IPS DF 6.9 (cell line): ENCODE measurements around the gene LPCAT1.

Source experiments
- DNase-seq: peaks from one replicate; pipeline ENCODE4 v3.0.0-alpha.2; 2013; ENCODE audit warnings: low read depth, low spot score
- H3K27ac ChIP-seq: one replicate; pipeline ENCODE4 v1.5.1; 2013; ENCODE audit warnings: low read length, control low read depth
- H3K27me3 ChIP-seq: 2 replicates; pipeline ENCODE4 v1.6.1; 2013; ENCODE audit warnings: mild to moderate bottlenecking, low read length; ENCODE audit not compliant: control insufficient read depth, insufficient read depth
- H3K36me3 ChIP-seq: 2 replicates; pipeline ENCODE4 v1.6.1; 2013; ENCODE audit warnings: low read length; ENCODE audit not compliant: control insufficient read depth, insufficient read depth
- H3K4me1 ChIP-seq: 2 replicates; pipeline ENCODE4 v1.6.1; 2013; ENCODE audit warnings: low read length; ENCODE audit not compliant: control insufficient read depth, insufficient read depth
- H3K4me3 ChIP-seq: 2 replicates; pipeline ENCODE4 v1.5.1; 2013; ENCODE audit warnings: mild to moderate bottlenecking, low read length
- H3K9me3 ChIP-seq: 2 replicates; pipeline ENCODE4 v1.6.1; 2013; ENCODE audit warnings: low read length, inconsistent platforms; ENCODE audit not compliant: control insufficient read depth, insufficient read depth
- WGBS: extraction: QIAGEN DNeasy Blood & Tissue Kit; methylation state at CpG from one replicate; pipeline ENCODE4 v1.1.7; 2013; ENCODE audit warnings: mixed read lengths, missing lambda C conversion rate; ENCODE audit not compliant: insufficient read length, insufficient coverage; 5-methylcytosine and 5-hydroxymethylcytosine counted together

LPCAT1 gene

GRCh38 chr5:1445689-1446601 lies 77.8 kb downstream of the LPCAT1 start:
- Histone ChIP-seq H3K9me3 (no peaks in the 10 kb centered on the region), H3K36me3 (no peaks in the 10 kb centered on the region), H3K4me3 (peak overlapping the region; percentile 51; the same call in 1 of the 2 replicates), H3K27ac (no peak overlapping the region), H3K4me1 (no peaks in the 10 kb centered on the region), H3K27me3 (peaks cover 39% of the 10 kb centered on the region)
- WGBS = no CpG with 5 or more reads among the region's 92 CpGs
- no peak for DNase-seq

DNA sequence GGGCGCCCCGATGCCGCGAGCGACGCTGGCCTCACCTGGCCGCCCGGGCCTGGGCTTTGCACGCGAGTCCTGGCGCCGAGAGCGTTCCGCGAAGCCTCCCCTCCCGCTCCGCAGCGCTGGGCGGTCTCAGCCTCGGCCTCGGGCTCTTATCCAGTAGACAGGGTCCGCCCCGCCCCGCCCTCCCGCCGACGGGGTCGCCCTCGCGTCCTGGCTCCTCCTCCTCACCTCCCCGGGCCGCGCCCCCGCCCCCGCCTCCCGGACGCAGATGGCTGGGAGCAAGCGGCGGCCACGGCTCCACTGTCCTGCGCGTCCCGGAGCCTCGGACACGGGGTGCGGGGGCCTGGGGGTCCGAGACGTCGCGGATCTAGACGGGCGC lies 78.5 kb downstream of the LPCAT1 start, which contains the start of gene SLC6A3:
SLC6A3 (minus strand) TSS at position 128 of the 376 bp plus-strand sequence. CDS start 2,243 bp downstream, outside the sequence.
- H3K27me3 ChIP-seq = peaks cover 39% of the 10 kb centered on the region

DNA sequence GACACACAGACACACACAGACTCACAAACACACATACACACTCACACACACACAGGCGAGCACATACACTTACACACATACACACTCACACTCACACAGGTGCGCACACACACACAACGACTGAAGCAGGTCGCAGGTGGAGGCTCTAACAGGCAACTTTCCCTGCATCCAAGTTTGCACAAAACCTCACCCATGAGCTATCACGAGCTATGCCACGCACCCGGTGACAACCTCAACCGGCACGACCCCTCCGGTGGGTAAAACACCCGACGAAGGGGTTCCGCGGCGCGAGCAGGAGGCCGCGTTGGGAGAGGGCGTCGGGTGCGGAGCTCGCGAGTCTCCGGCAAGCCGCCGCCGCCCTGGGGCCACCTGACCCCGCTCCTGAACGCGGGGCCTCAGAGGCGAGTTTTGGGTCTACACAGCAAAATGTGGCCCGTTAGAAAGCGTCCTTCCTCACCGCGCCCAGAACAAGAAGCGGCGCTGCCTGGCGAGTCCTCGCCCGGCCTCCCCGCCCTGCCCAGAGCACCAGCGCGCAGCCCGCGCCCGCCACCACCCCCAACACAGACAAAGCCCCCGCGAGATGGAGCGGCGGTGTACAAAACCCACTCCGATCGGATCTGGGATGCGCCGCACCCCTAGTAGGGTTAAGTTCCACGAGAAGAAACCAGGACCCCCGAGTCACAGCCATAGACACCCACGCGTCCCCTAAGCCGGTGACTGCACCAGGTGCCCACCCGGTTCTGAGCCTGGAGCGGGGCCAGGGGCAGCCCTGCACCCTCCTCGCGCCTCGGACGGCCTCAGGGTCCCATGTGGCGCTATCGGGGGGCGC lies 79.2 kb downstream of the LPCAT1 start:
- Histone ChIP-seq H3K27me3 (peaks cover 39% of the 10 kb centered on the region), H3K27ac (no peak overlapping the region), H3K4me1 (no peaks in the 10 kb centered on the region), H3K36me3 (no peaks in the 10 kb centered on the region), H3K4me3 (peak overlapping the region; percentile 19; the same call in 1 of the 2 replicates), H3K9me3 (no peaks in the 10 kb centered on the region)
- WGBS = no CpG with 5 or more reads among the region's 68 CpGs
- no peak for DNase-seq

More for the DNA sequence above, 78.5 kb downstream of the LPCAT1 start, which contains the start of gene SLC6A3:
- Histone ChIP-seq H3K9me3 (no peaks in the 10 kb centered on the region), H3K36me3 (no peaks in the 10 kb centered on the region), H3K27ac (no peak within 1 kb of the TSS), H3K4me3 (peak within 1 kb of the TSS; percentile 51; the same call in 1 of the 2 replicates), H3K4me1 (no peaks in the 10 kb centered on the region)
- no CpG with 5 or more reads among the region's 52 CpGs for WGBS
- DNase-seq = peak; percentile 37

DNA sequence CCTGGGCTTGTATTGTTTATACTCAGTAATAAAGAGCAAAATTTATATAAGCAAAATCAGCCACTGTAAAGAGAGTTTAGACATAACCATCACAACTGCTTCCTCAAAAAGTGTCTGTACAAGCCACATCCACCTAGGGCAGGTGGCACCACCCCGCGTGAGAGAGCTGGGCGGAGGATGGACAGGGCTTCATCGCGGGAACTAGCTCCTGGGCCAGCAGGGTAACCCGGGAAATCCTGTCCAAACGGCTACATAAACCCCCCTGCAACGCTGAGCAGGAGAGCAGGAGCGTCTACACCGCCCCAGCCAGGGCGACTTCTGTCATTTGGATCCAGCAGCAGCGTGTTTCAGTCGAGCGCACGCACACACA lies 79.8 kb downstream of the LPCAT1 start:
- H3K27ac ChIP-seq = no peak overlapping the region
- no peak for DNase-seq
- no peaks in the 10 kb centered on the region for H3K36me3 ChIP-seq
- no peaks in the 10 kb centered on the region for H3K9me3 ChIP-seq
- no peak overlapping the region for H3K4me3 ChIP-seq
- H3K27me3 ChIP-seq = peaks cover 39% of the 10 kb centered on the region
- WGBS = no CpG with 5 or more reads among the region's 15 CpGs
- H3K4me1 ChIP-seq = no peaks in the 10 kb centered on the region

DNA sequence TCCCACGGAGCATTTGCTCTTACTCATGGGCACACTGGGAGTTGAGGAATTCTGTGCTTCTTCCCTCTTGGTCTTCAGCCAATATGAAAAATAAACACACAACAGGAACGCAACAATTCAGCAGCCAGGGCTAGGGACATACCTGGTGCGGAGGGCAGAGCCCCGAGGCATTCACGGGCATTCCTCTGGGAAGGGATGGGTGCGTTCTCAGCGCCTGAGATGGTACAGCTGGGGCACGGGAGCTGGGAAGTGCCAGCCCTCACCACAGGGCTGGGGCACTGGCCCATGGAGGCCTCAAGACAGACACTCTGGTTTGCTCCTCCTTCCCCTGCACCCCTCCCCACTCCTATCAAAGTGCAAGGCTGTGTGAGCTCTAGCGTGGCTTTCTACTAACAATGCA lies 80.6 kb downstream of the LPCAT1 start:
- H3K36me3 ChIP-seq = no peaks in the 10 kb centered on the region
- no peaks in the 10 kb centered on the region for H3K4me1 ChIP-seq
- no peak overlapping the region for H3K4me3 ChIP-seq
- no CpG with 5 or more reads among the region's 9 CpGs for WGBS
- H3K27ac ChIP-seq = no peak overlapping the region
- no peak for DNase-seq
- peaks cover 39% of the 10 kb centered on the region for H3K27me3 ChIP-seq
- H3K9me3 ChIP-seq = no peaks in the 10 kb centered on the region

DNA sequence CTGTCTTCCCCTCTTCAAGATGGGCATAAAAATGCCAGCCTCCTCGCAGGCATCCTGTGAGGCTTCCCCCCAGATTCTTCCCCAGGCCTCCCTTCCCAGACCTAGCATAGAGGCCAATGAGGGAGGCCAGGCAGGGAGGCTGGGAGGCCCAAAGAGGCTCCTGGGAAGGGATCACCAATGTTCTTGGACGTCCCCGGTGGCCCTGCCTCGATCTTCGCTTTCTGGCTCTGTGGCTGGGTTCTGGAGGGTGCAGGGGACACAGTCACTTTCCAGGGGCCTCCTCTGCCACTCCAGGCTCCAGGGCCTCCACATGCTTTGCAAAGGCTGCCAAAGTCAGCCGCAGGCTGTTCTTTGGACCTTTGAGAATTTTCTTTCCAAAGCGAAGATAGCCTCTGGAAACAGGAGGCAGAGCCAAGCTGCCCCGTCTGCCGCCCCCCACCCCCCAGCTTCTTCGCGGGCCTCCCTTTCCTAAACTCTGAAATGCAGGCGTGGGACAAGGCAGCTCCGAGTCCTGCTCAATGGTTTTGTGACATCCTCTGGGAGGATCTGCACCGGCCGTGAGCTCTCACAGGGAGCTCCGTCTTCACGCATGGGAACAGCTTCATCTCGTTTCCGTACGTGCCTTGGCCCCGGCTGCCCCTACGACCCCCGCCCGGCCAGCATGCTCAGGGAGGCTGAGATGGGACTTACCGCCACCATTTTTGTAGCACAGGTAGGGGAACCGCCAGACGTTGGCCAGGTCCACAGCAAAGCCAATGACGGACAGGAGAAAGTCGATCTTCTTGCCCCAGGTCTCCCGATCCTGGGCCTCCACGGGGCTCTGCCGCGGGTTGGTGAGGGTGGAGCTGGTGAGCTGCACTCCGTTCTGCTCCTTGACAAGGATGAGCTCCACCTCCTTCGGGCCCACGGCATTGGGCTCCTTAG lies 81.3 kb downstream of the LPCAT1 start:
- Histone ChIP-seq H3K27me3 (peaks cover 36% of the 10 kb centered on the region), H3K36me3 (no peaks in the 10 kb centered on the region), H3K4me1 (no peaks in the 10 kb centered on the region), H3K27ac (no peak overlapping the region), H3K9me3 (no peaks in the 10 kb centered on the region), H3K4me3 (no peak overlapping the region)
- no CpG with 5 or more reads among the region's 36 CpGs for WGBS
- no peak for DNase-seq

- peaks cover 28% of the 10 kb centered on the region for H3K27me3 ChIP-seq
- H3K36me3 ChIP-seq = no peaks in the 10 kb centered on the region
- no peak overlapping the region for H3K27ac ChIP-seq
- H3K4me1 ChIP-seq = no peaks in the 10 kb centered on the region
- no peak for DNase-seq
- WGBS = no CpG with 5 or more reads among the region's 24 CpGs
- H3K9me3 ChIP-seq = no peaks in the 10 kb centered on the region
- H3K4me3 ChIP-seq = no peak overlapping the region
Observed at GRCh38 chr5:1441166-1441865, 82.4 kb downstream of the LPCAT1 start.

DNA sequence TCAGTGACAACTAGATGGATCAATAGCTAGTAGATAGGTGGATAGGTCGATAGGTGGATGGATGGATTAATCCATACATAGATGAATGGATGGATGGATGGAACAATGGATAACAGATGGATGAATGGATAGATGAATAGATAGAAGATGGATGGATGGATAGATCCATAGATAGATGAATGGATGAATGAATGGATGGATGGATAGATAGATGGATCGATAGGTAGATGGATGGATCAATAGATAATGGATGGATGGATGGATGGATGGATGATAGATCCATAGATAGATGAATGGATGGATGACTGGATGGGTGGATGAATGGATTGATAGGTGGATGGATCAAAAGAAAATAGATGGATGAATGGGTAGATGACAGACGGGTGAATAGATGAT lies 83.7 kb downstream of the LPCAT1 start:
- DNase-seq = no peak
- no CpG with 5 or more reads among the region's 3 CpGs for WGBS
- Histone ChIP-seq H3K27ac (no peak overlapping the region), H3K9me3 (no peaks in the 10 kb centered on the region), H3K4me1 (no peaks in the 10 kb centered on the region), H3K4me3 (no peak overlapping the region), H3K27me3 (peaks cover 22% of the 10 kb centered on the region), H3K36me3 (no peaks in the 10 kb centered on the region)

DNA sequence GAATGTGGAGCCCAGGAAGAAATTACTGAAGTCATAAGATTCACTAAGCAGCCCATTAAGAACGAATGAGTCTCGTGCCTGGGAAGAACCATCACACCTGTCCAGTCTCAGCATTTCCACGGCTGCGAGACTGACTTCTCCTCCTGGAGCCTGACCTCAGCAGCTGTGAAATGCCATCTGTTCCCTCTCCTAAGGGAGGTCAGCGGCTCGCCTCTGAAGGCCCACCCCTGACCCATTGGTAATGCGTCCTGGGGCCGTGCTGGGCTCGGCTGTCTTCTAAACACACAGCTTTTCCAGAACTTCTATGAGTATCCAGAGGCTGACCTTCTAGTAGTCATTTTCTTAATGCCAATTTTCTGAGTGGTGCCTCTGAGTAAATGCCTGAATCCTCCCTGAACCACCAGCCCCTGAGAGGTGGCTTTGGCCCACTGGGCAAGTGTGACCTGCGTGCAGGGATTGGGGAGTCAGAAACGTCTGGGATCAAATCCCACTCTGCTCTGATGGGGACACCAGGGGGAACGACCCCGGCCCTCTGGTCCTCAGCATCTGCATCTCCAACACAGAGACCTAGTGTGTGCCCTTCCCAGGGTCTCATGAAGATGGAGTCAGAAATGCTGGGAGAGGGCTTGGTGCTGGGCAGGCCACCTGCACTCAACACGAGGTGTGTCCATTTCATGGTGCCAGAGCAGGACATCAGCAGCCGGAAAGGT lies 84.2 kb downstream of the LPCAT1 start:
- no peaks in the 10 kb centered on the region for H3K36me3 ChIP-seq
- no peak overlapping the region for H3K27ac ChIP-seq
- DNase-seq = no peak
- no peaks in the 10 kb centered on the region for H3K9me3 ChIP-seq
- H3K27me3 ChIP-seq = peaks cover 18% of the 10 kb centered on the region
- H3K4me1 ChIP-seq = no peaks in the 10 kb centered on the region
- no CpG with 5 or more reads among the region's 15 CpGs for WGBS
- H3K4me3 ChIP-seq = no peak overlapping the region
